Measurements from ENCODE around the gene RELN.
"Not testable (repeated sequence)": the region's sequence is repeated elsewhere in the genome, so short reads cannot be mapped to it uniquely, and the experiment has no call there.

DNA sequence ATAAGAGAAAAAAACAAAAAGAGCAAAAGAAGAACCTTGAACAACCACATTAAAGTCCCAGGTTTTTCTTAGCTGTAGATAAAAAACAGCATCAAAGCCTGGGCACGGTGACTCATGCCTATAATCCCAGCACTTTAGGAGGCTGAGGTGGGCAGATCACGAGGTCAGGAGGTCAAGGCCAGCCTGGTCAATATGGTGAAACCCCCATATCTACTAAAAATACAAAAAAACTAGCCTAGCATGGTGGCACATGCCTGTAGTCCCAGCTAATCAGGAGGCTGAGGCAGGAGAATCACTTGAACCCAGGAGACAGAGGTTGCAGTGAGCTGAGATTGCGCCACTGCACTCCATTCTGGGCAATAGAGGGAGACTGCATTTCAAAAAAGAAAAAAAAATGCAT, 47.4 kb upstream of the RELN start:
- not testable (repeated sequence) for TF ChIP-seq POLR2A, POLR2AphosphoS5, TAF1 (IDR thresholded peaks at IDR 0.05; ENCODE audit: low read depth, low read length)
